SKM-1 treated with dmso at 0.1 percent for 144 hours (cell line): Measurements from ENCODE around the gene TBX15.
A peak's percentile ranks its signal among the peaks of the same experiment; 100 is the strongest.

Experiments
- DNase-seq: peaks from one replicate; lab custom pipeline; 2025; ENCODE audit not compliant: unreplicated experiment; lab: John Stamatoyannopoulos, UW

The TBX15 gene

GRCh38 chr1:119002028-119002686, 14.0 kb upstream of the TBX15 start:
- DNase-seq = peak; percentile 68

DNA sequence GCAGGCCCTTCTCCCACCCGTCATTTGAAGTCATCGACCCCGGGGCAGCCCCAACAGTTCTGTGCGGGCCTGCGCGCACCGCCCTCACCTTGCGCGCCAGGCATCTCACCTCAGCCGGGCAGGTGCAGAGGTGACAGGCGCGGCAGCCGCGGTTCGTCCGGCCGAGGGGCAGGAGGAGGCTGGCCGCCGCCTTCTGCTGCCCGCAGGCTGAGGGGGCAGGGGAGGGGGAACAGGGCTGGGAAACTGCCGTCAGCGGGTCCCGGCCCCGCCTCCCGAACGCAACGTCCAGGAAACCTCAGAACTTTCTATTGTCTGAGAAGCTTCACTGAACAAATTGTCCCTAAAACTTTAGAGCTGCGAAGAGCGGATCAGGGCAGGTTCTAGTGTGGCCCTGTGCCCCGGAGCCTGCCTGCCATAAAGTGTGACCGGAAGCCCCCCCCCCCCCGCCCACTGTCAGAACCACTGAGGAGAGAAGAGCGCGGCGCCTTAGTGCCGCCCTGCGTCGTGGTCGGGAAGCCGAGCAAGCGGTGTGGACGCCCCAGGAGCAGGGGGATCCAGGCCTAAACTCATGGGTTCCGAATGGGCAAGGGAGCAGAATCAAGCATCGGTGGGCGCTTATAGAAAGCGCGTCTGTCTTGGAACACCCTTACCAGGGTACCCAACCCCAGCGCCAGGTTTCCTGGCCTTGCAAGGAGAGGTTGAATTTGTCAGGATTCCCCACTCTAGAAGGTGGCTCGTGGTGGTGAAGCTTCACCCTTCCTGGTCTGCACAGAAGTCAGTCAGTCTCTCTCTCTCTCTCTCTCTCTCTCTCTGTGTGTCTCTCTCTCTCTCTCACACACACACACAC, 13.3 kb upstream of the TBX15 start:
- no peak for DNase-seq

DNA sequence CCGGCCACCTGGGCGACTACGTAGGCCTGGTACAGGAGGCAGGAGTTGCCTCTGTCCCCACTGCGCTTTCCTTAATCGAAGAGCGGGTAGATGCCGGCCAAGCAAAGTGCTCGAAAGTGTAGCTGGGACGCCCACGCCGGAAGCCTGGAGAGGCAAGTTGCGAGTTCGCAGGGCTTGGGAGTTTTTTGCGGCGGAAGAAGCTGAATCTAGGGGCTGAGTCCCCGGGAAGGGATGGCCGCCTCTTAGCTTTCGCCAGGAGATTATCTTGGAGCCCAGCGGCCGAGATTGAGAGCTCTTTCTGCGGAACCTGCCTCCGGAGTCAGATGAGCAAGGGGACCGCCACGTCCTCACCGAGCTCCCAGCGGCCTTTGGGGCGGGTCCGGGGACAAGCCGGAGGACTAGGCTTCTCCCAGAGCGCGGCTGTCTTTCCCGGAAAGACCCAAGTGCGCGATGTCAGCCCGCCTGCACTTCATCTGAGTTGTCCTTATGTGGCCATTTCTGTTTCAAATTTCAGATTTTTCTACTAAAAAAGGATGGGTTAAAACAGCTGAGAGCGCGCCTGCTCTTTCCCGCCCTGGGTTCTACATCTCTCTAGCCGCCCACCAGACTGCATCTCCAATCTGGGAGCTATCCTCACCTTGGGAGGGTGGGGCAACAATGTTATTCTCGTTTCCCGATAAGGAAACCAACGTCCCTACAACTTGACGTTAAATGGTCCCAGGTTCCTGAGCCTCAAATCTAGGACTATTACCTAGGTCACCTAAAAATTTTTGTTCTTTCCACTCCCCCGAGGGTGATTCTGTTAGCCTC, 12.4 kb upstream of the TBX15 start:
- DNase-seq = no peak

DNA sequence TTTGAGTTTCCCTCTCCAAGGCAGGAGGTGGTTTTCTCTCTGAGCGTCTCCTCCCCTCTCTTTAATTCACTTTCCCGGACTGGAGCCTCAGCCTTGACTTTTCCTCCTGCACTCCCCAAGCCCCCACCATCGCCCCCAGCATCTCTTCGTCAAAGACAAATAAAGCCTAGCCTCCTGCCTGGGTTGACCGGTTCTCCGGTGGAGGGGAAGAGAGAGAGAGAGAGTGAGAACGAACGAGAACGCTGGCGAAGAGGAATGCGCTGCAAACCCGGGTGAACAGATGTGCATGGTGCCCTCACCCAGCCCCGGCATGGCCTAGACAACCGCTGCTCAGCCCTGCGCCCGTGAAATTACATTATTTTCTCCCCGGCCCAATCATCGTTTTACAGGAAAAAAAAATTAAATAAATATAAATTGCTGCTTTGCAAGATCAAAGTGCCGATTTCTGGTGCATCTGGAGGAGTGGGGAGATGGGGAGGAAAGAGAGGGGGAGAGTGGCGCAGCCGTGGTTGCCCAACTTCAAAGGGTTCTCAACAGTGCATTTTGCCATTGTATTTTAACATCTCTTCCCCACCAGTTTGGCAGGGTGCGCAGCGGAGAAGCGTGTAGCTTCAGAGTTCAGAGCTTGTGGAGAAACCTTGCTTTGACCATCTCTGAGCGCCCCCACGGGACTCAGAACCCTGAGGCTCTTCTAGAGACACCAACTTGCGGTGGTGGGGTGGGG, 11.4 kb upstream of the TBX15 start:
- no peak for DNase-seq

- no peak for DNase-seq
Observed at GRCh38 chr1:118998171-118998570, 10.0 kb upstream of the TBX15 start.

DNA sequence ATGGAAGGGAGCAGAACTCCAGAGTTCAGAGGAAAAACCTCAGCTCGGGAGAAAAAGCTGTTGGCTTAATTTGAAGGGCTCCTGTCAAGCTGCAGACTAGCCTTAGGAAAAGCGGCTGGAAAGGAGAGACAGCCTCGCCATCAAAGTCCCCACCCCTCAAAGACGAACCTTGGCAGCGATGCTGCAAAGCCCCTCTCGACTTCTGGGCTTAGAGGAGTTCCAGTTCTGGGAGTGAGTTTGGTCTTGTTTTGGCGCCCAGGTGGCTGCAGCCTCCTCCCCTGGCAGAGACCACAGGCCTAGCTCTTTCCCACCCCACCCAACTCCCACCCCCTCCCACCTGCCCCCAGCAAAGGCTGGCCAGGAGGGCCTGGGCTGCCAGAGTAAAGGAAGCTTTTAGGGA, 9.1 kb upstream of the TBX15 start:
- no peak for DNase-seq

- no peak for DNase-seq
Observed at GRCh38 chr1:118995312-118996016, 7.3 kb upstream of the TBX15 start.

GRCh38 chr1:118993700-118994026, 5.5 kb upstream of the TBX15 start:
- no peak for DNase-seq

DNA sequence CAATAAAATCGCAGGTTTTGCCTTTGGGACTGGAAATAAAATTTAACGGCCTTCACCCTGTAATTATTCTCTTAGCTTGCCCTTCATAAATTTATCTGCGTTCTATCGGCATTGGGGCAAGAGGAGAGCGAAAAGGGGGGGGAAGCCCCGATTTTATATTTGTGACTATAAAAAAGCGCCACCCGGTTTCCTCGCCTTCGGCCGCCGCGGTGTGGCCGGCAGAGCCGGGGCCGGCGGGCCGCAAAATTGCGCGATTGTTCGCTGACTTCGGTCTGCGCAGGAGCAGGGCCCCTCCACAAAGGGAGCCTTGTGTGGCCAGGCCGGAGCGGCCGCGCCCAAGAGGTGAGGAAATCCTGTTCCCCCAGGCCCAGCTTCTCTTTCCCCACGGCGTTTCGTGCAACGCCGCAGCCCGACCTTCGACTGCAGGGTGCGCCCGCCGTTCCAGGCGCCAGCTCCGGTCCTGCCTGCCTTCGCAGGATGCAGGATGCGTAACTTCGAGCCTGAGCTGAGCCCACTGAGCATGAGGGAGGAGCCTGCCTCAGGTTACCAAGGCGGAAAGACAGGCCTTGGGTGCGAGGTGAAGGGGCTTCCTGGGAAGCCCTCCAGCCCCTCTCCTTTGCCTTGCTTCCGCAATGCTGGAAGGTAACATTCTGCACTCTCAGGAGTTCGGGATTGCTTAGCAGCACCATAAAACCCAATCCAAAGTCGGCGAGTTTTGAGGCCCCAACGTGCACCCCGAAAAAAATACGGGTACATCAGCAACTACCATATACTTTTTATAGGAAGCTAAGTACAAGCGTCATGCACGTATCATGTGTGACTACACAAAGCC, 4.9 kb upstream of the TBX15 start:
- DNase-seq = no peak

GRCh38 chr1:118992237-118992825, 4.2 kb upstream of the TBX15 start:
- DNase-seq = no peak

- DNase-seq = no peak
Observed at GRCh38 chr1:118991448-118991847, 3.3 kb upstream of the TBX15 start.

DNA sequence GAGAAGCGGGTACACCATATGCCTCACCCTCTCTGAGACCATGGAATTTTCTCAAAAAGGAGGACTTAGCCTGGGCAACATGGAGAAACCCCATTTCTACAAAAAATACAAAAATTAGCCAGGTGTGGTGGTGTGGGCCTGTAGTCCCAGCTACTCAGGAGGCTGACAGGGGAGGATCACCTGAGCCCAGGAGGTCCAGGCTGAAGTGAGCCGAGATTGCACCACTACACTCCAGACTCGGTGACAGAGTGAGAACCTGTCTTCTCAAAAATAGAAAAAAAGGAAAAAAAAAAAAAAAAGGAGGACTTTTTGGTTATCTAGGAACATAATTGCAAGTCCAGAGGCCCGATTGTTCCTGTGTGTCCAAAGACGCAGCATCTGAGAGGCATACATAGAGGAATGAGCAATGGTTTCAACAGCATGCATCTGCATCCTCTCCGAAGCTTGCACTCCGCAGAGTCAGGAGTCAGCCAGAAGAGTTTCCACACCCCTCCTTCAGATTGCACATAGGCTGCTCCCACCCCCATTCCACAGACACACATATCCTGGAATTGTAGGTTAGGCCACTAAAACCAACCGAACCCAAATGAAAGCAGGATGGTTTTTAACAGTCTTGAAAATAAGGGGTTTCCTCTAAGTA, 2.5 kb upstream of the TBX15 start:
- no peak for DNase-seq

DNA sequence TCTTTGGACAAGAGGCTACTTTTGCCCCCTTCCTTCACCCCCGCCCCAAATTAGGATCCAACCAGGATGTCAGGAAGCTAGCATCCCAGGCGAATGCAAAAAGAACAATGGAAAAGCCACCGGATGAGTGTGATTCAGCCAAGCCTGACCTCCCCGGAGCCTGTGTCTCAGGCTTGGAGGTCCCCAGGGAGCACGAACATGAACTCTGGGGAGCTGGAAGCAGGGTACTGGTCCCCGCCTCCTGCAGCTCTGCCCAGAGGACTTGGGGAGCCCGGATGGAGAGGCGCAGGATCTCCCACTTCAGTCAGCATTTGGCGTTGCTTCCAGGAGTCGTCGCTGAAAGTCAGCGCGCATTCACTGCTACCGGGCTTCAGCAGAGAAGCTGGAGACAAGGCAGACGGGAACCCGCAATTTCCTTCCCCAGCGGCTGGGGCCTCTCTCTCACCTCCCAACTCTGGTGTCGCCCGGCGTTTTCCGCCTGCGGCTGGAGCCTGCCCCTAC, 1.8 kb upstream of the TBX15 start:
- DNase-seq = no peak

DNA sequence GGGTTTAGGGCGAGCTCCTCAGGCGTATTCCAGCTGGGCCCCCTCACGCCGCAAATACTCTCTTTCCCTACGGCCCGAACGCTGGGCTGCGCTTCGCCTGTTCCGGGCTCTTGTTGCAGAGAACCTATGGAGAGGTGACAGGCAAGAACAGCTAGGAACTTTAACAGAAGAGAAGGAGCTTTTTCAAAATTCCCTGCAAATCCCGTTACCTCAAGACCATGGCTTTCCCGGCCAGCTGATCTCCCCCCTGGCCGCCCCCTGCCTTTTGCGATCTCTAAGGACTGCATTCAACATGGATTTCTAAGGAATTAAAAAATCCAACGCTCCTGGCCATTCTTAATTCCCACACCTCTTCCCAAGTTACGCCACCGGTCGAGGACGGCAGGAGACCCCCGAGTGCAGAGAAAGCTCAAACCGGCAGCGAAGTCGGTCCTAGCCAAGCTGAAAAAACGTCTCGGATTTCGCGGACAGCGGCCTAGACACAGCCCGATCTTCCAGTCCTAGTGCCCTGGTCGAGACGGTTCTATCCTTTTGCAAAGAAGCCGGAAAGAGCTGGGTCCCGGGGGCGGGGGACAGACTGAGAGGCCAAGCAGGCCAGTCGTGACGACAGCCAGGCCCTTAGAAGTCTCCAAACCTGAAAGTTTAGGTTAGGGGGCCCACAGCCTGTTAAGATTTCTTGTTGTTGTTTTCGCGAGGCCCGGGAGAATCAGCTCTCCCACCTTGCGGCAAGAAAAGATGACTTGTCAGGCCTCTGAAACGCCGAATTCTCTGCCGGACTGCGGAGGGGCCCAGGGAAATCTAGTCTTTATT, 1.1 kb upstream of the TBX15 start:
- no peak for DNase-seq

DNA sequence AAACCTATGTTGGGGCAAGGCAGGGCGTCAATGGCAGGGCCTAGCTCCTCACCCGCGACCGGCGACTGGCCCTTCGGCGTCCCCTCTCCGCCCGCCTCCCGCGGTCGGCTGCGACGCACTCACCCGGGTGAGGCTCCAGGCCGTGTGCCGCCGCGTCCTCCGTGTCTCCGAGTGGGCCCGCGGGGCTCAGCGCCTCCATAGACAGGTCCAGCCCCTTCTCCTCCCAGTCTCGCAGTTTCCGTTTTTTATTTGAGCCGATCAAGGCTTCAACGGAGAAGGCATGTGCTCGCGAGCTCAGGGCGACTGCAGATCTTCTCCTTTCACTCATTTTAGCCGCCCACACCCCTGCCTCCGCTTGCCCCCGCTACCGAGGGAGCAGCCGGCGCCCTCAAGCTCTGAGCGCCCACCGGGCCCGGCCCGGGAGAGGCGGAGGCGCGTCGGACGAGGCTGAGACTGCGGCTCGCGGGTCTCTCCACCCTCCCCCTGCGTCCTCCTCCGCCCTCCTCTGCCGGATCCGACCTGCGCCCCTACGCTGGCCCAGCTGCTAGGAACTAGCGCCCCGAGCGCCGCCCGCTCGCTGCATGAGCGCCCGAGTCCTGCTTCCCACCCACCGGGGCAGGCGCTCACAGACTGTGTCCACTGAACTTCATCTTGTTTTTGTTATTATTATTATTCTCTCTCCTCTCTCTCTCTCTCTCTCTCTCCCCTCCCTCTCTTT, 516 bp downstream of the TBX15 start:
- no peak for DNase-seq

DNA sequence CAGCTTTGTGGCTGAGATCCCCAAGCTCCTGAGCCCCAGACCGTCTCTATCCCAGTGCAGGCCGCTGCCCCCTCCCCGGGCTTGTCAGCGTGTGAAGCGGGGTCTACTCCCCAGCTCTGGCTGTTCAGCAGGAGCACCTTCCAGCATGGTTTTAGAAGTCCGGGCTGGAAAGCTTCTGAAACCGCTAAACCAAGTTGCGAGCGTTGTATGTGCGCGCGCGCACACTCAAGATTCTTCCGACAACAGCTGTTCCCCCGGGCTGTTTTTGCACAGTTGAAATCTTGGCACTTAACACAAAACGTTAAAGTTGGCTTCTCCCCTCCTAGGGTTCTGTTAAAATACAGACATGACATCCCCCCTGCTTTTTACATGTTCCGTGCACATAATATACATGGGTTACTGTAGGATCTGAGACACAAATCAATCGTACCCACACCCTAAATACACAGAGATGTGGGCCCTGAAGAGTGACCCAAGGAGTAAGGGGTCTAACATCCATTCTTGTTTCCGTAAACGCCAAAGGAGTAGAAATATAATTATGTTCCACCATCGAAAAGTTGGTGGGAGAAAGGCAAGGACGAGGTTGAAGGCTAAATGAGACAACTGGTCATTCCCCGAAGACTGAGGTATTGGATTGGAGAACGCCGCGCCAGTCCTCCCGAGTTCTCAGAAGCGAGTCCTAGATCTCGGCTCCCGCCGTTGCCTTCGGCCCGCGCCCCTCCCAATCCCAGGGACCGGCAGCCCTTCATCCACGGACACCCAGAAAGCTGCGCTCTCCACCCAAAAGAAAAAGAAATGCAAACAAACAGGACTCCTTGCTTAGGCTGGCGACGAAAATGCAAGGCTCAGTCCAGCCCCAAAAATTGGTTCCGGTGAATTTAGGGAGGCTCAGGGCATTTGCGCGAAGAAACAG, 1.3 kb downstream of the TBX15 start:
- DNase-seq = no peak
